ELR (cell line): ENCODE data around the gene PABPN1L.
"Not testable (repeated sequence)": the region's sequence is repeated elsewhere in the genome, so short reads cannot be mapped to it uniquely, and the experiment has no call there.

Experiments
- DNase-seq: peaks from one replicate; pipeline ENCODE4 v3.0.0-alpha.2; 2015; ENCODE audit warnings: low read depth

The PABPN1L gene

DNA sequence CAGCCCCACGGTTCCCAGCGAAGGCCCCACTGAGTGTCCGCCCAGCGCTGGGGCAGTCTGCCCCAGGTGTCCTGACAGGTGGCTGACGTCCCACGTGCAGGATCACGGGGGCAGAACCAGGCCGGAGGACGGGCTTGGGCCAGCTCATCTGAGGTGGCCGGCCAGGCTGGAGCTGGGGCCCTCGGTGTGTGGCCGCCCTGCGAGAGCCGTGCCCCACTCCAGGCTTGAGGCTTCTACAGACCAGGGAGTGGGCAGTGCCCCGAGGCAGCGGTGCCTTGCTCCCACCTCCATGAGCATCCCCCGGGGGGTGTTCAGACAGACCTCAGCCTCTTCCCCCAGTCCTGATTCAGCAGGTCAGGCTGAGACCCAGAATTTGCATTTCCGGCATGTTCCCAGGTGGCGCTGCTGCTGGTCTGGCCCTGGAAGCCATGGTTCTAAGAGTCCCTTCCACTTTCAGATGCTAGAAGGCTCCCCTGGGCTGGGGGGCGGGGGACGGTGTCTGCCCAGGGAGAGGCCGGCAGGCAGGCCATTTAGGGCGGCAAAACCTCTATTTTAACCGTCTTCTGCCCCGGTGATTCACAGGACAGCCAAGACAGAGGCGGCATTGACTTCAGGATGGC is 35.4 kb upstream of the PABPN1L start:
- DNase-seq = no peak

DNA sequence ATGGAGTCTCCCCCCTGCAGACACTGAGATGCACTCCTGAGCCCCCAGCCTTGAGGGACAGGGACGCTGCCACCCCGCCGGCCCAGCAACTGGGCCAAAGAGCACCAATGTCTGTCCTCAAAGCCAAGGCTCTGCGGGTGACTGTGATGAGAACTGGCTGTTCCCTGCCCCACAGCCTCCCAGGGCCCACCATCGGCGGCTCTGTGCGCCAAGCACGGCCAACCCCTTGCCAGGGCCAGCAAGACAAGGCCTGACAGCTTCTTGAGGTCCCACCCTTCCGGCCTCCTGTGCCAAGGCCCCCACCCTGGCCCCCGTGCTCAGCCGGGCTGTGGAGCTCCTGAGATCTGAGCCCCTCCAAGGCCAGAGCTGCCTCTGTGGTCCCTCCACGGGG is 34.2 kb upstream of the PABPN1L start:
- DNase-seq = no peak

- no peak for DNase-seq
These were observed 33.6 kb upstream of the PABPN1L start for GRCh38 chr16:88899901-88900661.

- DNase-seq = no peak
These were observed 31.4 kb upstream of the PABPN1L start for GRCh38 chr16:88897696-88898425.

DNA sequence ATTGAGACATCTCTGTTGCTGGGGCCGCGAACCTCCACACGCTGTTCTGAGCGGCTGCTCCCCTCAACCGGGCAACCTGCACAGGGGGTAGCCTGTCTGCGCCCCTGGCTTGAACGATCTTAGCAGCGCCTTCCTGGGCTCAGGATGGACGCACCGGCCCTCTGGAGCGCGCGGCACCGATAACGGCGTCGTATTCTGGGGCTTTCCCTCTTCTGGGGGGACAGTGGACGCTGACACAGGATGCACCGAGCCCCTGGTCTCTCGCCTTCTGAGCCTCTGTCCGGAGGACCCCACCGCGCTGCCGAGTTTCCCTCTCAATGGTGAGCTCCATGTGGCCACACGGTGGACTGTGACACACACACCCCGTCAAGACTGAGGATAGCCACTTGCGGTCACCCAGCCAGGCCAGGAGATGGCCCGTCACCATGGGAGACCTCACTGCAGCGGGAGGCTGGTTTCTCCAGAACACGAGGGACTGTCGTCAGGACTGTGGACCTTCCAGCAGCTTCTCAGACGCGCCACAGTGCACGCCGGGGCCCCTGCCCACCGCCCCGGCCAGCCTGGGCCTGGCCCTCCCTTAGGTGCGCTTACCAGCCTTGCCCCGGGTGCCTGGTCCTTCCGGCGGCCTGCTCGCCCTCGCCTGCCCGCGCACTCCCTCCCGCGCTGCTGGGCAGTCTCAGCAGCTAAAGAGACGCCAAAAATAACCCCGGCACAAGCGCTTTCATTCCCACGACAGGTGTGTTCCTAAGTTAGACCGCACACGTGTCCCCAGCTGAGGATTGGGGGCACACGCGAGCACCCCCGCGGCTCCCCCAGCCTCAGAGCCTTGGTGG is 30.0 kb upstream of the PABPN1L start:
- DNase-seq = no peak

DNA sequence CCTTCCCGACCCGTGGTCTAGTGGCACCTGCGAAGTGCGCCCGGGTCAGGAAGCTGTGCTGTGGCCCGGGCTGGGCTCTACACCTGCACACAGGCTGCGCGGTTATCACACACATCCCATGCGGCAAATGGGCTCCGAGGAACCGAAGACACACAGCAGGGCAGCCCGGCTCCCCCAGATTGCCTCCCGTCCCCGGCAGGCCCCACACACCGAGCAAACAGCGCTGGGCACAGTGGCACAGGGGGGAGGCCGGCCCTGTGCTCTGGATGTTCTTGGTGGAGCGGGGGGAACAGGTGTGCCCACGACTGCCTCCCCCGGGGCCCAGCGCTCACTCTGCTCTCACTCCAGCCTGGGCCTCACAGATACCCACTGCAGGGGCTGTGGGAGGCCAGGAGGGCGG is 28.9 kb upstream of the PABPN1L start:
- no peak for DNase-seq

DNA sequence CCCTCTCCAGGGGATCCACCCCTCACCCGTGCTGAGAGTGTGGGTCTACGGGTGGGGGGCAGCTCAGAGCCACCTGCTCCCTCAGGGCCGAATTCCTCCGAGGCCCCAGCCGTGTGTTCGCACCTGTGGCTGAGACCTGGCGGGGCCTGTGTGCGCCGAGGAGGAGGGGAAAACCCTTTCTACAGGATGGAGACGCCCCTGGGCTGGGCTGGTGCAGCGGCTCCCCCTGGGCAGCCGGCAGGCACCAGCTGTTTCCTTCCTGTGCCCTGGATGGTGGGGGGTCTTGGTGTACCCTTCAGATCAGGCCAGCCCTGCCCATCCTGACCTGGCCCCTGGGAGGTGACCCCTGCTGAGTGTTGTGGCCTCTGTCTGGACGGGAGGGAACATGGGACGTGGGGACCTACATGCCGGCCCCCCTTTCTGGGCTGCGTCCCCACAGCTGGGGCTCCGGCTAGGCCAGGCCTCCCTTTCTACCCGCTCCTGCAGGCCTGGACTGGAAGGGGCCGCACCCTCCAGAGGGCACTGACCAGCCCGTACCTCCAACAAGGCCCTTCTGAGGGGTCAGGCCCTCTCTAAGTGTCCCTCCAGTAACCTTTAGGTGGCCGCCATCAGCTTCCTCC is 28.3 kb upstream of the PABPN1L start:
- no peak for DNase-seq

GRCh38 chr16:88894266-88894665 is 27.8 kb upstream of the PABPN1L start:
- DNase-seq = not testable (repeated sequence)

- no peak for DNase-seq
These were observed 26.9 kb upstream of the PABPN1L start for GRCh38 chr16:88893127-88893968.

DNA sequence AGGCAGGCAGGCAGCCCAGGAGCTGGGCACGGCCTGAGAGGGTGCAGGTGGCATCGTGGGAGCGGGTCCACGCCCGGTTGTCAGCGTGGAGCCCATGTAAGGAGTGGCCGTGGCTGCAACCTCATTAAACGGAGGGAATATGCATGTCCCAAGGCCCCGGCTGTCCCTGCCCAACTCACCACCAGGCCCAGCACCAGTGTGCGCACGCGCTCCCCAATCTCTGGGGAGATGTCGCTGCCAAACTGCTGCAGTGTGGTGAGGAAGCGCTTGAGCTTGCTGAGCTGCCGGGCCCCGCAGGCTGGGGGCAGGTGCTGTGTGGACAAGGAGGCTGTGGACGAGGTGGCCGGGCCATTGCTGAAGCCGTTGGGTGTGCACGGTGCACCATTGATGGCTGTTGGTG is 25.6 kb upstream of the PABPN1L start:
- no peak for DNase-seq

DNA sequence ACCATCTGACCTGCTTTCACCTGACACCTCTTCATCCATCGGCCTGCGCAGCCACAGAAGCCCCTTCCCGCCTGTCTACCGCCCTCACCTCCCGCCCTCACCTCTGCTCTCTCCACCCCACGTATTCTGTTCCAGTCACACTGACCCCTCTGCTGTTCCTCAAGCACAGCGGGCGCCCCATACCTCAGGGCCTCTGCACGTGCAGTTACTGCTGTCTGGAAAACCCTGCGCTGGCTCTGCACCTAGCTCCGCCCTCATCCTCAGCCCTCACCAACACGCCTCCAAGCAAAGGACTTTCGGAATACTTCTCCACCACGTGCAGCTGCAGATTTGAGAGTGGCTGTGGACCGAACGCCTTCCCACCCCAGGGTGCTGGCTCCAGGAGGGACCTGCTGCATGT is 24.6 kb upstream of the PABPN1L start:
- DNase-seq = no peak

DNA sequence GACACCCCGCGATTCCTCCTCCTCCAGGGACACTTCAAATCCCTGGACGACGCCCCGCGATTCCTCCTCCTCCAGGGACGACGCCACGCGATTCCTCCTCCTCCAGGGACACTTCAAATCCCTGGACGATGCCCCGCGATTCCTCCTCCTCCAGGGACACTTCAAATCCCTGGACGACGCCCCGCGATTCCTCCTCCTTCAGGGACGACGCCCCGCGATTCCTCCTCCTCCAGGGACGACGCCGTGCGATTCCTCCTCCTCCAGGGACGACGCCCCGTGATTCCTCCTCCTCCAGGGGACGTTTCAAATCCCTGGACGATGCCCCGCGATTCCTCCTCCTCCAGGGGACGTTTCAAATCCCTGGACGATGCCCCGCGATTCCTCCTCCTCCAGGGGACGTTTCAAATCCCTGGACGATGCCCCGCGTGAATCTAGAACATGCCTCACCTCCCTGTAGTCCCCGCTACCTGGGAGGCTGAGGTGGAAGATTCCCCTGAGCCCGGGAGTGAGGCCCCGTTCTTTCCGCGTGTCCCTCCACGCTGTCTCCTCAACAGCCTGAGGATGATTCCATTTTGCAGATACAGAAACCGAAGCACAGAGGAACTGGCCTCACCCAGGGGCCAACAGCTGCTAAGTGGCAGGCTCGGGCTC is 23.4 kb upstream of the PABPN1L start:
- DNase-seq = not testable (repeated sequence)

DNA sequence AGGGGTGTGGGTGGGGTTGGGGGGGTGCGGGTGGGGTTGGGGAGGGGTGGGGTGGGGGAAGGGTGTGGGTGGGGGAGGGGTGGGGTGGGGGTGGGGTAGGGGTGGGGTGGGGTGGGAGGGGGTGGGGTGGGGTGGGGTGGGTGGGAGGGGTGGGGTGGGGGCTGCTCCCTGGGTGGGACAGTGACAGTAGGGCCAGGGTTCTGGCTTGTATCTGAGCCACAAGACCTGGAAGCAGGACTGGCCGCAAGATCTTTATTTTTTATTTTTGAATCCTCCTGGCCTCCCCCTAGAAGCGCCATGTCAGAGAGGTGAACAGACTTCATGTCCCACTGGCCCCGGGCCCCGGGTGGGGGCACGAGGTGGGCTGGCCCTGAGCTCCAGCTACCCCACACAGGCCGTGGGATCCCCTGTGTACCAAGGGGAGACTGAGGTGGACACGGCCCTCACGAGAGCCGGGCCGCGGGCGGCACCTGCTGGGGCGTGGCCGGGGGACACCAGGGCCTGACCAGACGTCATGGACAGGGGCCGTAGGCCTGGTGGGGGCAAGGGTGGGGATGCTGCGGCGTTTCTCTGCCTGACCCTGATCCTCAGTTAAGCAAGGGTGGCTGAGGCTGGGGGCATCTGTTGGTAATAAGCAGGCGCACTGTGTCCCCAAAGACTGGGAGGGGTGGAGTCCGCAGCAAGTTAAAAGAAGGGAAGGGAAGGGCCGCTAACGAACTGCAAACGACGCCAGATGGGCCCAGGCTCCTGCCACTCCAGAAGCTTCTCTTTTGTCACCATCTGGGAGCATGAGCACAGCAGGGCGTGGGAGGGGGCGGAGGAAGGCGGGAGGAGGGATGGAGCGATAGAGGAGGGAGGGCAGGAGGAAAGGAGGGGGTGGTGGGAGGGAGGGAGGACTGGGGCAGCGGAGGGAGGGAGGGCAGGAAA is 22.3 kb upstream of the PABPN1L start:
- DNase-seq = no peak

DNA sequence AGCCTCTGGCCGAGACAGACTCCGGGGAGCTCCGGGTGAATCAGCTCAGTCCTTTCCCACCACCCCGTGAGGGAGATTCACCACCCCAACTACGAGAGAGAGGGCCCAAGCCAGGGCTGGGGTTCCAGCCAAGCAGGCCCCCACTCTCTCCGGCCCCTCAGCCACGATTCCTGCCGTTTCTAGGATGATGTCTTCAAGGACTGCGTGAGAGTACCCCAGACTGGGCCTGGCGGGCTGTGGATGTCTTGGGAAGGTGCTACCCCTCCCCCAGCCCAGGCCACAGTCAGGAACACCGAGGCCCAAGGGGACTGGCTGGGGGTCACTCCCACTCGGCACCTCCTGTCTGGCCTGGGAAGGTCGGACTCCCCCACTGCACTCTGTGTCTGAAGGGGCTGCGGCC is 21.6 kb upstream of the PABPN1L start:
- DNase-seq = no peak

DNA sequence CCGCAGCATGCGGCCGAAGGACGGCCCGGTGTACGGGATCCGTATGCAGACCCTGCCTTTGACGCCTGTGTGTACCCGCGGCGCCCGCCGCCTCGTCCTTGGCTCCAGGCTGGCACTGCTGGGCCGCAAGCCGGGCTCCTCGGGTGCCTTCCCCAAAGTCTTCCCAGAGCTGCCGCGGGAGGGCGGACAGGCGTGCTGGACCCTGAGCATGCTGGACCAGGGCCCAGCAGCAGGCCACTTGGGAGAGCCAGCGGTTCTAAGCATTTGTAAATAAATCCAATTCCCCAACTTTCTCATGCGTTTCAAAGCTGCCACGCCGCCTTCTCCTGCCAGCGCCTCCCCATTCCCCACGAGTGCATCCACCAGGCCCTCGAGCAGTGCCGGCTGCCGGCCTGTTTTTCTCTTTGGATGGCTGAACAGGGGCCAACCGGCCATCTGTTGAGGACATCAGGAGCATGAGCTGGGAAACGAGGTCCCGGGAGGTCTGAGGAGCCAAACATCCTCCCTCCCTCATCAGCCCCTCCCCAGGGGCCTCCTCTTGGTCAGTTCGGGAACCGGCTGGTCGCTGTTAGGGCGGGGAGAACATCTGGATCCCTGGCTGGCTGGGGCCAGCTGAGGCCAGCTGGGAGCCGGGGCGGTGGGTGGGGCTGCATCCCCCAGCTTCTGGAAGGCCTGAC is 20.5 kb upstream of the PABPN1L start:
- DNase-seq = no peak

DNA sequence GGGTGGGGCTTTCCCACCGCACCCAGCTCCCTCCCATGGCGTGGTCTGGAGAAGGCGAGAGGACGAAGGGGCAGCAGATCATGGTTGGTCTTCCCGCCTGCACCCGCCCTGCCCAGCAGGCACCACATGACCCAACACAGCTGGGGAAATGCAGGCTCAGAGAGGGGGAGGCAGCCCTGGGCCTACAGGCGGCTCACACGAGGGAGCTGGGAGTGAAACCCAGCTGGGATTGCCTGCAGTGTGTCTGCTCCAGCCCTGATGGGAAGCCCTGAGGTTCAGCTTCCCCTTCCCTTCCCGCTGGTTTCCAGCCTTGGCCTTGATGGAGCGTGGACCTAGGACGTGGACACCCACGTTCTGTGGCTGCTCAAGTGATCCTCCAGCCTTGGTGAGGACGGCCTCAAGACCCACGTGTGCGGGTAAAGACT is 20.0 kb upstream of the PABPN1L start:
- no peak for DNase-seq

DNA sequence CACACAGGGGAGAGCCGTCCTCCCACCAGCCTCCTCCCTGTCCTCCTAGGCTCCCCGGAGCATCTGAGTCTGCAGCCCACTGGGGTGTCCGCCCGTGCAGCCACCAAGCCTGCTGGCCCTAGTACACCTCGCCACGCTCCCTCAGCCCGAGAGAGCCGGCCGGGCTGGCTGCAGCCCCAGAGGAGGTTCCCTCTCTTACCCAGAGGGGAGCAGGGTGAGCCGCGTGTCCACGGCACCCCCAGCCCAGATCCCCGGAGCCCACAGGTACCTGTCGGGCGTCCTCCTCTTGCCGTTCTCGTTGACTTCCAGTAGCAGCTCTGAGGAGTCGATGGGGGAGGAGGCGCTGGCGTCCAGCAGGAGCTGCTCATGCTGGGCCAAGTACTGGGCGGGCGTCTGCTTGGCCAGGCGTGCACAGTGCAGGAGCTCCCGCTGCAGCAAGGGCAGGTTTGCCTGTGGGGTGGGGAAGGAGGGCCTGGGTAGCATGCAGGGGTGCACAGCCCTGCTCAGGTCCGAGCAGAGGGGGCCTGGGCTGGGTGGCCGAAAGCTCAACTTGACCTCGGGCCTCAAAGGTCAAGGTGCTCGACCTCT is 19.3 kb upstream of the PABPN1L start:
- DNase-seq = no peak

DNA sequence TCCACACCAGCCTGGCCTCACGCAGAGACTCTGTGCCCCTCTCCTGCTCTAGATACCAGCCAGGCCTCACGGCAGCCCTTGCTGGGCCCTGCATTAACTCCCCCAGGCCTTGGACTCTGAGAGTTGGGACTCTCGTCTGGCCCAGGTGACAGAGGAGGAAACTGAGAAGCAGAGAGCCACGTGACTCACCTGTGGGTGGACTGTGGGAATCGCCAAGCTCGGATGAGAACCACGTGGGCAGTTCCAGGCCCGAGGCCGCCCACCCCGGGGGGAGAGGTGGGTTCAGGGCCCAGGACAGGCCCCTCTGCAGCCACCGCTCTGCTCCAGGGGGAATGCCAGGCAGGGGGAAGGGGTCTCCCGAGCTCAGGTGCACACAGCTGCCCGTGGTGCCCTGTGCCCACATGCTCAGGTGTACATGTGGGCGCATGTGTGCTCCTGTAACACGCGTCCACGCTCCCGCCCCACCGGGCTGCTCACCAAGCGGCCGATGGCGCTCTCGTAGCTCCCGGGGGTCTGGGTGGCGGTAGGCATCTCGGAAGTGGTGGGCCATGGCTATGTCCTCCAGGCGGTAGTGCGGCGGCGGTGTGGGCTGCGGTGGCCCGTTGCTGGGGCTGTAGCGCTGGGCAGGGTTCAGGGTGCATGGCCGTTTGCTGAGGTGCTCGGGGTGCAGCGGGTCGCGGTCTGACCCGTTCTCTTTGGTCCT is 18.3 kb upstream of the PABPN1L start:
- no peak for DNase-seq
